HG03439 (cell line): Measurements from ENCODE around the gene FMC1.

Source experiments
- ATAC-seq: cut with Tn5 transposase; IDR thresholded peaks from one replicate; pipeline ENCODE4 v1.9.1; 2021; ENCODE audit warnings: mild to moderate bottlenecking, moderate library complexity; ENCODE audit not compliant: unreplicated experiment

FMC1 gene

DNA sequence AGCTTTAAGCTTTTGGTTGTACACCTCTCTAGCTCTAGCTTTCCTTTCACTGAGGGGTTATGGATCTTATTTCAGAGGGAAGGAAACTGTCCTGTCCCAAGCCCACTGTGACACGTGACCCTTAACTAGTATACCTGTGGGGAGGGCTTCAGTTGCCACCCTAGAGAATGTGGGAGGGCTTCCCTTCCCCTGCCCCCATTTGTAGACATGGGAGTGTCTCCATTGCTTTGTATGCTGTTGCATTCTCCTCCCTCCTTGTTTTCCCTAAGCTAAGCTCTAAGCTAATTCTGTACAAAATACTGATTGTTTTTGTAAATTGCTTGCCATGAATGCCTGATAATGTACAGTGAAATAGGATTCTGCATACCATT is 29.8 kb downstream of the FMC1 start:
- ATAC-seq: no peak

GRCh38 chr7:139374246-139374645 is 33.1 kb downstream of the FMC1 start:
- no peak for ATAC-seq

- no peak for ATAC-seq
Measured at GRCh38 chr7:139382439-139382838, 41.3 kb downstream of the FMC1 start.

DNA sequence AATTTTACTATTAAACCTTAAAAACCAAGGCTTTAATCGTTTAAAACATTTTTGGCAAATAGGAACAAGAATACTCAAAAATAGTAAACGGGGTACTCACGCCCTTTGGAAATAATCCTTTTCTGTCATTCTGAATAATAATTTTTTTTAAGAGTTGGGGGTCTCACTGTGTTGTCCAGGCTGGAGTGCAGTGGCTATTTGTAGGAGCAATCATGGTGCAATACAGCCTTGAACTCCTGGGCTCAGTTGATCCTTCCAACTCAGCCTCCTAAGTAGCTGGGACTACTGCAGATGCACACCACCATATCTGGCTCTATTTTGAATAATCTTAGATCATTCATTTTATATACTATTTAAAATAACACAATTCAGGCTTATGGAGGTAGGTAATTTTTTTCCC is 43.5 kb downstream of the FMC1 start:
- ATAC-seq: no peak

DNA sequence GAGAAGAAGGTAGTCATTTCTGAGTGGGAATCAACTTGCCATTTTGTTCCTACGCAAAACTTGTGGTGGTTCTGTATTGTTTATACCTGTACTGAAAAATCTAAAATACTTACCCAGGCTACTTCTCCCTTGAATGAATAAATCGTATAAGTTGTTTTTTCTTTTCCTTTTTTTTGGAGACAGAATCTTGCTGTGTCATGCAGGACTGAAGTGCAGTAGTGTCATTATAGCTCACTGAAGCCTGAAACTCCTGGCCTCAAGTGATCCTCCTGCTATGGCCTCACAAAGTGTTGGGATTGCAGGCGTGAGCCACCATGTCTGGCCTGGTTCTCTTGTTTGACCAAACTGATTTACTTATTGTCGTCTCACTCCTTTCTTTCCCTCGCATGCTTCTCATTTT is 46.5 kb downstream of the FMC1 start:
- no peak for ATAC-seq

DNA sequence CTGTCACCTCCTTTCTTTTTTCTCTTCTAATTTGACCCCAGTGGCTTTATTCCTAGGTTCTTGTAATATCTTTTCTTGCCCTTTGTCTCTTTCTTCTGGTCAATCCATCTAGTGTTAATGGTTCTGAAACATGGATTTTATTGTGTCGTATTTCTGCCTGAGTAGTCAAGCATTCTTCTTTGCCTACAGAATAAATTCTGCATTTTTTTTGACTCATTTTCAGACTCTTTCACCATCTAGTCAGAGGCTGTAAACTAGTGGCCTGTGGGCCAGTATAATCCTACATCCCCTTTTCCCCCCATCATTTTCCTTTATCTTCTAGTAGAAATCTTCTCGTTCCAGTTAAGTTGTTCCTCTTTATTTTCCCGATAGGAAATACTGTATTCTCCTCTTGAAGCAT is 48.0 kb downstream of the FMC1 start:
- ATAC-seq: no peak

- ATAC-seq: no peak
Measured at GRCh38 chr7:139389774-139390173, 48.6 kb downstream of the FMC1 start.

- ATAC-seq: no peak
Measured at GRCh38 chr7:139393621-139394211, 52.6 kb downstream of the FMC1 start.

- no peak for ATAC-seq
Measured at GRCh38 chr7:139394540-139394939, 53.4 kb downstream of the FMC1 start.
